Pulmonary artery endothelial cell (primary cell): ENCODE measurements around the gene TJAP1. TPM values are rescaled to one million over a fixed set of nuclear protein-coding genes. Genes with fewer than 3 reads are reported as not detected.
A peak's percentile ranks its signal among the peaks of the same experiment; 100 is the strongest.
"Not testable (repeated sequence)": the region's sequence is repeated elsewhere in the genome, so short reads cannot be mapped to it uniquely, and the experiment has no call there.

Source experiments
- DNase-seq: peaks from one replicate; pipeline ENCODE4 v3.0.0-alpha.2; 2011; ENCODE audit warnings: low read depth, low spot score
- total RNA-seq: library from RNA; depleted of rRNA; stranded (reverse); fragments of >200 nt; gene quantifications from 2 replicates; pipeline ENCODE4 v1.2.3, GENCODE V29; 2014

The TJAP1 gene
- total RNA-seq, 1 donor from 2014 or later, result 8.9 TPM

DNA sequence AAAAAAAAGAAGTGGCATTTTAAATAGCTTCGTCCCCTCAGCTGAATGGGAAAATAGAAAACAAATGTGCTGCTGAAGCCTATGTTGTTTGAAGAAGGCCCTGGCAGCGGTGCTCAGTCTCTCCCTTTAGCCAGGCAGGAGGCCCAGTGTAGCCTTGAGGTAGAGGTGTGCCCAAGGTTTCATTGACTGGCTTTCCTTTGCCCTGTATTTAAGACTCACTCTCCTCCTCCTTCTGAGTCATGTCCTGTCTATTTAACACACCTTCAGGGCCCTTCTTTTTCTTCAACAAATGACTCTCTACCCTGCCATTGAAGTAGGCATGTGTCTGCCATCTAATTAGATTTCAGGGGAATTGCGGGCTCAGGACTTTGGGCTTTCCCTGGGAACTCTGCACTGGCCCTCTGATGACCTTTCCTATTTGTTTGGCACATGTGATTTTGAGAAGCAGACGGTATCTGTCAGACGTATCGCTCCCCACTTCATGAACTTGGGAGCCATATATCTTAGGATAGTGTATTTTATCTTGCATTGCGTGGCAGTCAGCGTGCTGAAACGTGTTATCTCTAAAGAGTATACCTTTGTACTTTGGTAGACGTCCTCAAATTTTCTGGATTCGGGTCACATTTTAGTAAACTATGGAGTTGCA lies 4.3 kb downstream of the TJAP1 start:
- DNase-seq, result no peak

DNA sequence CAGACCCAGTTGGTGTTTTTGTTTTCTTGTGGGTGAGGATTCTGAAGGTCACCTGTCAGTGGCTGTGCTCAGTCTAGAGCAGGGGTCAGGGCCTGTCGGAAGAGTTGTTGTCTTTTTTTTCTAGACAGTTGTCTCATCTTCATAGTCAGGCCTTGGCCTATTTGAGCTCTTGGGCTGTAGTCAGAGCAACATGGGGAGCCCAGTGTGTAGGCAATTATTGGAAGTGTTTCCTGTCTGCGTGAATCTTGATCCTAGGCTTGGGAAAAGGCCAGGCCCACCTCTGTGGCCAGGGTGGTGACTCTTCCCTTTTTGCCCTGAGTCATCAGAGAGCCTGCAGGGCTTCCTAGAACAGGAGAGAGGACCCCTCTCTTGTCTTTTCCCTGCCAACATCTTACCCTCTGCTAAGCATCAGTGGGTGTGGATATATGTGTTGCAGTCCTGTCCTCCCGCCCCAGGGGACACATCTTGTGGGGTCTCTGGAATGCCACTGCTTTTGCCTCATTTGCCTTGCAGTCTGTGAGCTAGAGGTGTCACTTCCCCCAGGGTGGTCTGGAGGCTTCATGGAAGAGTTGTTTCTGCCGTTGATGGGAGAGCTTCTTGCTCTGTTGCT lies 11.4 kb downstream of the TJAP1 start:
- no peak for DNase-seq

DNA sequence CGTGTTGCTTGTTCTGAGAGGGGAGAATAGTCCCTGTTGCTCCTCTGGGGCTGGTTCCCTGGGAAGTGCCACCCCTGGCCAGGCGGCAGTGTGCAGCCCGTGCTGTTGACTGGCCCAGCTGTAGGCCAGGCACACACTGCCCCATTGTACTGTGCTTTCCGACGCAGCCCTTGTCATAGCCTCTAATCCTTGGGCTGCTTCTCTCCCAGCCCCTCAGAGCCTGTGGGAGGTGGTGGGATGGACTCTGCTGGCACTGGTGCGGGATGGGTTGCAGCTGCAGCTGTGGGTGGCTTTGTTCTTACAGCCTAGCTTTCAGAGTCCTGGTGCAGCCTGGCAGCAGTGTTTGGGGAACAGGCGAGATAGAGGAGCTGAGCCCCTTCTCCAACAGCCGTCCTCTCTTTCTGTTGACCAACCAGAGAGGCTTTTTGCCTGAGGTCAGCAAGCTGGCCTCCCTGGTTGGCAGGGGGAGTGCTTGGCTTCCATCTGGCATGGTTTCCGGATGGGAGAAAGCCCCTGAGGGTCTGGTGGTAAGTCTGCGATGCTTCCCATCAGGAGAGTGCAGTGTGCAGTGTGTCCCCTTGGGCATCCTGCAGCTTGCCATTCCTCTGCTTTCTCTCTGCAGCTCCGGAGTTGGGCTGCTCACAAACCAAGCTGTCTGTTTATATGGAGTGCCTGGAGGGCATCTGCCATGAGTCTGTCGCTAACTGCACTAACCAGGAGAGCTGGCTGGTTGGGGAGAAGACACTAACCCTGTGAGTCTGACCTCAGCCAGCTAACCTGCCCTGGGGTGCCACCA lies 12.1 kb downstream of the TJAP1 start:
- DNase-seq, result no peak

DNA sequence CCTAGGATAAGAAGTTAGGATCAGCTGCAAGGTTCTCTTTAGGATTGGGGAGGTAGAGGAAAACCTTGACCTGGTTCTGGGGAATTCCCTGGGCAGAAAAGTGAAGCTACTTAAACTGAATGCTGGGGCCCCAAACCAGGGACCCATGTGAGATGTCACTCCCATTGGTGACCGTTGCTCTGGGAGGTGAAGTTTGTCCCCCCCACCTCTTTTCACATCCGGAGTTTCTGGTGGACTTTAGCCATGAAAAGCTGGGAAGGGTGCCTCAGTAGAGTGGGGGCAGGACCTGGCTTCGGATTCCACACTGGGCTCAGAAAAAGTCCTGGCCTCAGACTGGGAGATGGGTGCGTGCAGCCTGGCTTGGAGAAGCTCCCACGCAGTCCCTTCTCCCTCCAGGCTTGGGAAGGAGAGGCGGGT lies 13.2 kb downstream of the TJAP1 start:
- no peak for DNase-seq

DNA sequence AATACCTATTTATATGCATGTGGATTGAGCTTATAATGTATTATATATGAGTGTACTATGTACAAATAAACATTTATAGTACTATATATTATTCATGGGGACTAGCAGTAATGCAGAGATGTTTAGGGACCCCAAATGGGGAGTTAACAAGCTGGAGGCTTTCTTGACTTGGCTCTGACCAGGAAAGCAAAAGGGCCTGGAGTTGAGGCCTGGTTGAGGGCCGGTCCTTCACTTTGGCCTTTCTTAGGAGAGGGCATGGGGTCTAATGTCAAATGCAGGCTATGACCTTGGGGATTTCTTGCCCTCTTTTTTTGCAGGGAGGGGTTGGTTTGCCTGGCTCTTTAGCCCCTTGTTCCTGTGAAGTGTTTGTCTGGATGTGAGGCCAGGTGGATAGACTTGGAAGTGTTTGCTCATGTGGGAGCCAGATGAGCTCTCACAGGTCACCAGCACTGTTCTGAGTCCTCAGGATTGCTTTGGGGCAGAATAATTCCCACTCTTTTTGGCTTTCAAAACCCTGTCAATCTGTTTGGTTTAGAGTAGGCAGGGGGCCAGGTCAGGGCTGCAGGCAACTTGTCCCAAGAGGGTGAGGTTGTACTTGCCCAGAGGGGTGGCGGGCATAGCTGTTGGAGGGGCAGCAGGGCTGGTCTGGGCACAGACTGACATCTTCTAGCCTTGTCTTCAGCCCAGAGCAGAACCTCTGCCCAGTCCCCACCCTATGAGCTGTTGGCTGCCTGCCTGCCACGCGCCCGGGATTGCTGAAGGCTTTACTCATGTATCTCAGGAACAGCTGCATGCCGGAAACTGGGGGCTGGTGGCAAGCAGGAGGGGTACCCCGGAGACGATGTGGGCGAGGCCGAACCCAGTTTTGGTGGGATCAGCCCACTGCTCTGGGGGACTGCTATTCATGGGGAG lies 14.6 kb downstream of the TJAP1 start:
- no peak for DNase-seq

DNA sequence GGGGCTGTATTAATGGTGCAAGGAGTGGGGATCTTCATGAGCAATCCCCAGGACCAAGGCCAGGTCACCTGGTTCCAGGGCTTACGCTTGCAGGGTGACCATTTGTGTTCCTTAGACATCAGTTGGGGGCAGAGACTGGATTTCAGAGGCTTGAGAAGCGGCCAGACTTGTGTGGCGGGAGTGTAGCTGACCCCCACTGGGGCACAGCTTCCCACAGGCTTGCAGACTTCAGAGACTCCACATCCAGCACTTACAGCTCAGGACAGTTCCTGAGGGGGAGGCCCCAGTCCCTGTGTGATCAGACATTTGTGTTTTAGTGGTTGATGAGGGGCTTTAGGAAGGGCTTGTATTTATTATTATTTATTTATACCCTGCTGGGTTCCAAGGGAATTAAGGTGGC lies 15.3 kb downstream of the TJAP1 start:
- DNase-seq, result no peak

DNA sequence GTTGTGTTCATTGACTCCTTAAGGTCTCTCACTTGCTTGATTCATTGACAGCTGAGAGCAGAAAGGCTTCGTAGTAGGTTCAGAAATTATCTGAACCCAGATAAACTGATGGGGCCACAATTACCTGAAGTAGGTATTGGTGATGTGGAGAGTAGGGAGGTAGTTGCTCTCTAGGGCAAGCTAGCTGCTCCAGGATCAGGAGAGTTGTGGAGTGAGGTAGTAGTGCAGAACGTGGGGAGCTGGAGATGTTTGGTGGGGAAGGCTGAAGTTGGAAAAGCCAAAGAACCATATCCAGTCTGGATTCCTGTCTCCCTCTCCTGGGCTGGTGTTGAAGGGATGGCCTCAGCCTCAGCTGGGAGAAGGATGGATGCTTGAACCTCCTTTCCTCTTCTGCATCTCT lies 15.9 kb downstream of the TJAP1 start:
- DNase-seq, result no peak

DNA sequence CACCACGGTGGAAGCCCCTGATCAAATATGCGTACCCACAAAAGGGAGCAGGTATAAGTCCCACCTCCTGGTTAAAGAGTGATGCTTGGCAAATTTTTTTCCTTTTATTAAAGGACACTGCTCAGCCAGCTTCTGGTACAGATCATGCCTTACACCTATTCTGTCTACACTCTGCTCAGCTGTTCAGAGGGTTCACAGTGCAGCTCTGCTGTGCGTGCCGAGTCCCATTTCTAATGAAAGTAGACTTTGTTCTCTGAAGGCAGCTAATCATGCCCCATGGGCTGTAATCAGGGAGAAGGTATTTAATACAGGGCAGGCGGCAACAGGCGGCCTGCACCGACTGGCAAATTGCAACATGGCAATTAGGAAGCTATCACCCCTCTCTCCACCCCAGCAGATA lies 16.5 kb downstream of the TJAP1 start:
- no peak for DNase-seq

DNA sequence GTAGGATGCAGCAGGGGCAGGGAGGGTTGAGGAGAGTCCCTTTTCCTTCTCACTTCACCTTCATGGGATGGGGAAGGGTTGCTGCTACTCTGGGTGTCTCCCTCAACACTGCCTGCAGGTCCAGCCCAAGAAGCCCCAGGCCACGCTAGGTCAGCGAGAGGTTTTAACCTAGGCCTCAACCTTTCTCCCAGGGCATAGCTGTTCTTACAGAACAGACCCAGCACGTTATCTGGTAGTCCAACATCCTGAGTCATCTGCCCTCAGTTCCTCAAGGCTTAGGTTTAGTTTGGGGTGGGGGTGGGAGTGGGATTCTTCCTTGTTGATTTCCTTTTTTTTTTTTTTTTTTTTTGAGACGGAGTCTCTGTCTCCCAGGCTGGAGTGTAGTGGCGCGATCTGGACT lies 17.0 kb downstream of the TJAP1 start:
- DNase-seq, result no peak

DNA sequence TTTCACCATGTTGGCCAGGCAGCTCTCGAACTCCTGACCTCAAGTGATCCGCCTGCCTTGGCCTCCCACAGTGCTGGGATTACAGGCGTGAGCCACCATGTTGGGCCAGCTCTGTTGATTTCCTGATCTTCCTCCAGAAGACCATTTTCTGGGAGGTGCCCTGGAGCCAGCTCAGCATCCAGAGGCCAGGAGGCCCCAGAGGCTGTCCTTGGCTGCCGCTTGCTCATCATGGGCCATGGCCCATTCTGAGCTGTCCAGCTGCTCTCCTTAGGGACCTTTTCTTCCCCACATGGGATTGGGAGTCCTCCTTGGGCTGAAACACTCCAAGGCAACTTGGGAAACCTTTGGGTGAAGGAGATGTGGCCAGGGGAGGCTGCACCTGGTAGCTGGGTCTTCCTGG lies 17.4 kb downstream of the TJAP1 start:
- DNase-seq, result no peak

DNA sequence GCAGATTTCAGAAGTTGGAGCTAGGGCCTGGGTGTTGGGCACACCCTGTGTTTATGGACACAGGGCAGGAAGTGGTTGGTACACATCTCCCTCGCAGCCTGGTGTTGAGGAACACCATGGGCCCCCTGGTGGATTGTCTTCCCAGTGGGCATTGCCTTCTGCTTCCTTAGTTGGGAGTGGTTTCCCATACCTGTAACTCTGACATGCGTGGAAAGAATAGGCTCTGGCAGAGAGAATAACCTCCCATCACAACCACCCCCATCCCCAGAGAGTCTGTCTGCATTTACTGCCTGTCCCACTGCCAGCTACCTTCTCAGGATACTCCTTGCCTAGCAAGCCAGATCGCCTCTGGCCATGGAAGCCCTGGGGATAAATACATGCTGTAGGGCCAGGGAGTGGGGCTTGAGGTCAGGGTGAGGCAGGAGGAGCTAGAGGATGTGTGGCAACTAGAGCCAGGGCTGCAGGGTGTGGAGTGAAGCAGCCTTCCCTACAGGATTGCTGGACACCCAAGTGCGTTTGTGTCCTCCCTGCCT lies 18.1 kb downstream of the TJAP1 start:
- no peak for DNase-seq

DNA sequence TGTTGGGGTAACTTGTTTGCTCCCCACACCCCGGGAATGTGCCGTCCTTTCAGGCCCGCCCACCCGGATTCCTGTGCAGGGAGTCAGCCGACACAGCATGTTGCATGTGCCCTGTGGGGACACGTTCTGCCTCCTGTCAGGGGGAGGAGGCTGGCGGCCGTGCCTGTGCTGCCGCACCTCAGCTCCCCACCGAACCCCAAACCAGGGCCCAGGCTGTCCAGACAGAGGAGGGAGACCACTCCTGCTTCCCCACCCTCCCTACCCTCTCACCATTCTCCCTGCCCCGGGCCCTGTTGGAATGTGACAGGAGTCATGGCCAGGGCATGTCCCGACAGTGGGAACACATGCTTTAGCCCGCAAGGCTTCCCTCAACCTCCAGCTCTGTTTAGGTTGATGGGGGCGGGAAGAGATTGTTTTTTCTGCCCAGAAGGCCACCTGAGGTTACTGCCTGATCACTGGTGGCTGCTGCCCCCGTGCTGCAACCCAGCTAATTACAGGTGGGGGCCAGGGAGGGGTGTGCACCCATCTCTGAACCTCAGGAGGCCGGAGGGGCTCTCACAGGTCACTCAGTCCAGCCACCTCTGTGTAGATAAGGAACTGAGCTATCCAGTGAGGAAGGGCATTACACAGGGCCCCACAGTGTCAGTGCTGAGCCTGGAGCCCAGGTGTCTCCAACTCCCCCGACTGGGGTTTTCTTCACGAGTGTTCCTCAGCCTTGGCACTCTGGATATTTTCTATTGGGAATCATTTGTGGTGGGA lies 19.2 kb downstream of the TJAP1 start:
- DNase-seq, result no peak

DNA sequence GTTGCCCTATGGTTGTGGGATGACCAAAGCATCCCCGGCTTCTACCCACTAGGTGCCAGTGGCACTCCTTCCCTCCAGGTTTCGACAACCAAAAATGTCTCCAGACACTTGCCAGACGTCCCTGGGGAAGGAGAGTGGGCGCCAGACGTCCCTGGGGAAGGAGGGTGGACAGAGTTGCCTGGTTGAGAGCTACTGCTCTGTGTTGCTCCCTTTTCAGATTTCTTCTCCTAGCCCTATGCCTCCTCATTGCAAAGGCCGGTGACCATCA lies 19.7 kb downstream of the TJAP1 start:
- DNase-seq, result no peak

DNA sequence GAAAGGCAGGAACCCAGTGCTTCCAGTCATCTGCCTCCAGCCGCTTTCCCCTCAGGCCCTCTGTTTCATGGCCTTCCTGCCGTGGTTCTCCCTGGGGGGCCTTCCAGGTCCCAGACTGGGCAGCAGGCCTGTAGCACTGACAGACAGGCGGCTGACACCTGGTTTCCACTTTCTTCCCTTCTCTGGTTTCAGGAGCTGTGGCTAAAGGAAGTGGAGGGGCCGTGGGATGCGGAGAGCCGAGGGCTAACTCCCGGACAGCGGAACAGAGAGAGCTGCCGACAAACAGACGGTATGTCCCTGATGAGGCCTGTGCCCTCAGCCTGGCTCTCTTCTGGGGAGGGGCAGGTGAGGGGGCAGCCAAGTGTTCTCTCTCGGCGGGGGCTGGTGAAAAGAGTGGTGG lies 20.3 kb downstream of the TJAP1 start:
- no peak for DNase-seq

DNA sequence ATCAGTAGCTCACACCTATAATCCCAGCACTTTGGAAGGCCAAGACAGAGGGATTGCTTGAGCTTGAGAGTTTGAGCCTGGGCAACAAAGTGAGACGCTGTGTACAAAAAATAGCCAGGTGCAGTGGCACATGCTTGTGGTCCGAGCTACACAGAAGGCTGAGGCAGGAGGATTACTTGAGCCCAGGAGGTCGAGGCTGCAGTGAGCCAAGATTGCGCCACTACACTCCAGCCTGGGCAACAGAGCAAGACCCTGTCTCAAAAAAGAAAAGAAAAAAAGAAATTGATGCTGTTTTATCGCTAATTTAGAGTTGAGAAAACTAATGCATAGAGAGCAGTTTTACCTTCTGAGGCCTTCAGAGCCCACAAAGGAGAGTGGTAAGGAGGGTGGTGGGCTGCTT lies 20.9 kb downstream of the TJAP1 start:
- not testable (repeated sequence) for DNase-seq

DNA sequence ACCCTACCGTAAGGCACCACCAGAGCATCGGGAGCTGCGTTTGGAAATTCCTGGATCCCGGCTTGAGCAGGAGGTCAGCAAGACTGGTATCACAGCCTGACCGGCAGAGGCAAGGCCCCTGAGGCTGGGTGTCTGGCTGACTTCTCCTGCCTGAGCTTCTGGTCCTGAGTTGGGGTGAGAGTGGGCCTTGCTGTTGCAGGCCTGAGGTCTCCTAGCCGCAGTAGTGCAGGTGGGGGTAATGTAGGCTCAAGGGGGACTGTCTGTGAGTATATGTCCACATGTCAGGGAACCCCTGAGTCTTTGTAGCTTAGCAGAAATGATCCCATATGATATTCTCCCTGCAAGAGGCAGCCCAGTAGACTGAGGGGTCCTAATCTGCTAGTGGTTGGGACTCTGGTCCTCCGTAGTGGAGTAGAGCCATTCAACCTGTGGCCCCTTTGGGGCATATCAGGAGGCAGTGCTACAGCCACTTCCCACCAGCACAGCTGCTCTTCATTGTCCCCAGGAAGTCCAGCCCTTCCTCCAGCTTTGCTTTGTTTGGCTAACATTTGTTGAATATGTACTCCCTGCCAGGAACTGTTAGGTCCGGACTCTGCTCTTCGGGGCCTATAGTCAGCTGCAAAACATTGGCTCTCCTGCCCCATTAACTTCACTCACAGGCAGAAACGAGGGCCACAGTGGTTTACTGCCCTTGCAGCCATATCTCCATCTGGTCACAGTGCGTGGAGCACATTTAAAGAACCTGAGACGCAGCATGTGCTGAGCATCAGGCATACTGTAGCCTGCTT lies 21.9 kb downstream of the TJAP1 start:
- peak; percentile 29 for DNase-seq

DNA sequence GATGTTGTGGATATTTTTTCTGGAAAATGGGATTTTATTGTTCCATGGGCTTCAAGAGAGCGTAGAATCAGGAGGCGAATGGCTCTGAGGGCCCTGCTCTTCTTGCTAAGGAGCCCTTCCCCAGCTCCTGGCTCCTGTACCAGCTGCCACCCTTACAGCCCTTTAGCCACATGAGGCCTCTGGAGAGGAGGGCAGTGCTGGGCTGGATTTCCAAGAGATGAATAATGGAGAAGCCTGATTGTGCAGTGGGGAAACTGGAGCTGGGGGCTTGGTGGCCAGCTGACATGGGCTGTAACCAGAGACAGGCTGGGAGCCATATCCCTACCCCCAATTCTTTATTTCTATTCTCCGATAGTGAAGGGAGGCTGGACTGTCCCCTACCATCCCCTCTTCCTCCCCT lies 23.6 kb downstream of the TJAP1 start:
- DNase-seq, result no peak

DNA sequence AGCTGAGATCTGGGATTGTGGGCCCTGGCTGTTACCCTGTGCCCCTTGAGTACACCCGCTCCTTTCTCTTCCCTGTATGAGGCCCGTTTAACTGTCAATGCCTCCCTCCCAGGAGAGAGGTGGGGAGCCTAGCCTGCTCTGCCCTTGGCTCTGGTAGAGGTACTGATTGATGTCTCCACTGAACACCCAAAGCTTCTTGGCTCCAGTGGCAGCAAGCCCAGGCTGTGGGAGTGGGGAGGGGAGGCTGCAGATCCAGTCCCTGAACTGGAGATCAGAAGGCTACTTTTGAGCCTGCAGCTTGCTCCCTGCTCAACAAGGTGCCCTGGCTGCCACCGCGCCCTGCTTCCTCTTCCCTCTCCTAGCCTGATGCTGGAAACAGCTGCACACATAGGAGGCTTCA lies 25.3 kb downstream of the TJAP1 start:
- no peak for DNase-seq

DNA sequence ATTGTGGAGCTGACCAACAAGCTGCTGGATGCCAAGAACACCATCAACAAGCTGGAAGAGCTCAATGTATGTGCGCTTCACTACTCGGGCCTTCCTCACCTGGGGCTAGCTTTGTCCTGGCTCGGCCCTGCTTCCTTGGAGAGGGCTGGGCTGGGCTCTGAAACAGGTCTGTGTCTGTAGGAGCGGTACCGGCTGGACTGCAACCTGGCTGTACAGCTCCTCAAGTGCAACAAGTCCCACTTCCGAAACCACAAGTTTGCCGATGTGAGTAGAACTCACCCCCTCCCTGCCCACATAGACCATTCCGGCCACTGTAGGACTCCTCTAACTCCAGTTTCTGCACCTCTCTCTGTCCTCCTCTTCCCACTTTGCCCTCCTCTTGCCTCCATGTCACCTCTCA lies 26.1 kb downstream of the TJAP1 start:
- no peak for DNase-seq
